Measurements from ENCODE around the gene RPP30. TPM values are rescaled to one million over a fixed set of nuclear protein-coding genes. Genes with fewer than 3 reads are reported as not detected.

Gene RPP30
- total and polyA plus RNA-seq, 2 donors from 2014 or later: 26.5 to 42.9 TPM

GRCh38 chr10:90857635-90858460 is 13.9 kb upstream of the RPP30 start, which contains the start of gene HTR7:
TSS of gene HTR7 (minus strand) at chr10:90858039. CDS start at chr10:90857671, 368 bp downstream.
- Histone ChIP-seq H3K4me1 (ENCODE audit: control insufficient read depth in 2 of 3, insufficient read depth in 2 of 3, low read depth in 1 of 3, low read length in 3 of 3) (peaks cover 0 to 5% (median 0%) of the 10 kb centered on the region in 3 donors), H3K36me3 (ENCODE audit: control insufficient read depth in 2 of 3, insufficient read depth in 3 of 3, low read length in 3 of 3) (no peaks in the 10 kb centered on the region), H3K9ac (ENCODE audit: low read length in 3 of 3) (peak within 1 kb of the TSS in 1 of 3 donors; percentile 3), H3K9me3 (ENCODE audit: control insufficient read depth in 2 of 3, insufficient read depth in 1 of 3, low read length in 3 of 3) (no peaks in the 10 kb centered on the region), H3K27me3 (ENCODE audit: control insufficient read depth, insufficient read depth, low read length) (peaks cover 16% of the 10 kb centered on the region), H3K4me3 (ENCODE audit: low read length in 3 of 3) (peak within 1 kb of the TSS; percentile 26 to 64 (median 48)), H3K27ac (ENCODE audit: low read depth in 2 of 2, low read length in 2 of 2) (no peak within 1 kb of the TSS)
- intact Hi-C loops (cut with DNase I): no loop called here
- FAIRE-seq (no peak), DNase-seq (peak; percentile 67 to 82 (median 72))
- TF ChIP-seq CTCF (IDR thresholded peaks at IDR 0.05; ENCODE audit: borderline replicate concordance, extremely low read depth, insufficient read depth): peak; percentile 24

- TF ChIP-seq CTCF (IDR thresholded peaks at IDR 0.05; ENCODE audit: borderline replicate concordance, extremely low read depth, insufficient read depth): no peak
- DNase-seq (no peak), FAIRE-seq (no peak)
- H3K27ac ChIP-seq (ENCODE audit: low read depth in 2 of 2, low read length in 2 of 2): no peak overlapping the region
- peaks cover 0 to 5% (median 0%) of the 10 kb centered on the region in 3 donors for H3K4me1 ChIP-seq (ENCODE audit: control insufficient read depth in 2 of 3, insufficient read depth in 2 of 3, low read depth in 1 of 3, low read length in 3 of 3)
- intact Hi-C loops (cut with DNase I): no loop called here
- no peak overlapping the region for H3K9ac ChIP-seq (ENCODE audit: low read length in 3 of 3)
- H3K9me3 ChIP-seq (ENCODE audit: control insufficient read depth in 2 of 3, insufficient read depth in 1 of 3, low read length in 3 of 3): no peaks in the 10 kb centered on the region
- peaks cover 18% of the 10 kb centered on the region for H3K27me3 ChIP-seq (ENCODE audit: control insufficient read depth, insufficient read depth, low read length)
- peak overlapping the region; percentile 12 to 64 (median 48) for H3K4me3 ChIP-seq (ENCODE audit: low read length in 3 of 3)
- no peaks in the 10 kb centered on the region for H3K36me3 ChIP-seq (ENCODE audit: control insufficient read depth in 2 of 3, insufficient read depth in 3 of 3, low read length in 3 of 3)
These were observed 13.3 kb upstream of the RPP30 start for GRCh38 chr10:90858461-90858968.

- DNase-seq (no peak), FAIRE-seq (no peak)
- no peak overlapping the region for H3K9ac ChIP-seq (ENCODE audit: low read length in 3 of 3)
- no peak overlapping the region for H3K27ac ChIP-seq (ENCODE audit: low read depth in 2 of 2, low read length in 2 of 2)
- TF ChIP-seq CTCF (IDR thresholded peaks at IDR 0.05; ENCODE audit: borderline replicate concordance, extremely low read depth, insufficient read depth): no peak
- no peaks in the 10 kb centered on the region for H3K9me3 ChIP-seq (ENCODE audit: control insufficient read depth in 2 of 3, insufficient read depth in 1 of 3, low read length in 3 of 3)
- no peaks in the 10 kb centered on the region for H3K36me3 ChIP-seq (ENCODE audit: control insufficient read depth in 2 of 3, insufficient read depth in 3 of 3, low read length in 3 of 3)
- H3K4me3 ChIP-seq (ENCODE audit: low read length in 3 of 3): no peak overlapping the region
- peaks cover 19% of the 10 kb centered on the region for H3K27me3 ChIP-seq (ENCODE audit: control insufficient read depth, insufficient read depth, low read length)
- intact Hi-C loops (cut with DNase I): no loop called here
- H3K4me1 ChIP-seq (ENCODE audit: control insufficient read depth in 2 of 3, insufficient read depth in 2 of 3, low read depth in 1 of 3, low read length in 3 of 3): peaks cover 0 to 5% (median 0%) of the 10 kb centered on the region in 3 donors
These were observed 12.4 kb upstream of the RPP30 start for GRCh38 chr10:90859321-90859751.
